Mesothelial cell of epicardium (in vitro differentiated cells): Measurements from ENCODE around the gene POU2AF3. TPM values are rescaled to one million over a fixed set of nuclear protein-coding genes. Genes with fewer than 3 reads are reported as not detected.

Experiments
- DNase-seq, 2 experiments: peaks; one replicate each; pipeline ENCODE4 v3.0.0; 2021; ENCODE audit warnings: low spot score in 2 of 2; ENCODE audit not compliant: unreplicated experiment in 2 of 2
- H3K27ac Mint-ChIP-seq: 2 replicates; pipeline ENCODE4 v1.8.0; 2021; ENCODE audit warnings: mixed read lengths
- H3K27me3 Mint-ChIP-seq: 2 replicates; pipeline ENCODE4 v1.8.0; 2021; ENCODE audit warnings: low read depth, mixed read lengths
- H3K36me3 Mint-ChIP-seq: 2 replicates; pipeline ENCODE4 v1.8.0; 2021; ENCODE audit warnings: mixed read lengths
- H3K4me1 Mint-ChIP-seq: 2 replicates; pipeline ENCODE4 v1.8.0; 2021; ENCODE audit warnings: mixed read lengths
- H3K4me3 Mint-ChIP-seq: 2 replicates; pipeline ENCODE4 v1.8.0; 2021; ENCODE audit warnings: mild to moderate bottlenecking, moderate library complexity, mixed read lengths
- H3K9me3 Mint-ChIP-seq: 2 replicates; pipeline ENCODE4 v1.8.0; 2021; ENCODE audit warnings: mixed read lengths
- total RNA-seq: library from RNA; stranded (reverse); gene quantifications from 3 replicates; pipeline ENCODE4 v1.2.1, GENCODE V29; 2021
- TF ChIP-seq, protein P1 (sequence below): fragments of 200-600 bp; sonication (generic); IDR thresholded peaks from one replicate; pipeline ENCODE4 v1.5.0; 2021; ENCODE audit warnings: antibody characterized with exemption; ENCODE audit not compliant: unreplicated experiment

POU2AF3 gene
- total RNA-seq, 1 donor from 2014 or later = 3.0 TPM

- Mint-ChIP-seq H3K9me3 (no peaks in the 10 kb centered on the region), H3K27ac (no peak overlapping the region), H3K4me3 (peak overlapping the region; percentile 70), H3K36me3 (peaks cover 2% of the 10 kb centered on the region), H3K4me1 (peaks cover 24% of the 10 kb centered on the region), H3K27me3 (peaks cover 39% of the 10 kb centered on the region)
- DNase-seq = no peak
- TF ChIP-seq, protein P1, sequence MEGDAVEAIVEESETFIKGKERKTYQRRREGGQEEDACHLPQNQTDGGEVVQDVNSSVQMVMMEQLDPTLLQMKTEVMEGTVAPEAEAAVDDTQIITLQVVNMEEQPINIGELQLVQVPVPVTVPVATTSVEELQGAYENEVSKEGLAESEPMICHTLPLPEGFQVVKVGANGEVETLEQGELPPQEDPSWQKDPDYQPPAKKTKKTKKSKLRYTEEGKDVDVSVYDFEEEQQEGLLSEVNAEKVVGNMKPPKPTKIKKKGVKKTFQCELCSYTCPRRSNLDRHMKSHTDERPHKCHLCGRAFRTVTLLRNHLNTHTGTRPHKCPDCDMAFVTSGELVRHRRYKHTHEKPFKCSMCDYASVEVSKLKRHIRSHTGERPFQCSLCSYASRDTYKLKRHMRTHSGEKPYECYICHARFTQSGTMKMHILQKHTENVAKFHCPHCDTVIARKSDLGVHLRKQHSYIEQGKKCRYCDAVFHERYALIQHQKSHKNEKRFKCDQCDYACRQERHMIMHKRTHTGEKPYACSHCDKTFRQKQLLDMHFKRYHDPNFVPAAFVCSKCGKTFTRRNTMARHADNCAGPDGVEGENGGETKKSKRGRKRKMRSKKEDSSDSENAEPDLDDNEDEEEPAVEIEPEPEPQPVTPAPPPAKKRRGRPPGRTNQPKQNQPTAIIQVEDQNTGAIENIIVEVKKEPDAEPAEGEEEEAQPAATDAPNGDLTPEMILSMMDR = no peak
Measured at GRCh38 chr11:111297696-111298095, 650 bp upstream of the POU2AF3 start.

DNA sequence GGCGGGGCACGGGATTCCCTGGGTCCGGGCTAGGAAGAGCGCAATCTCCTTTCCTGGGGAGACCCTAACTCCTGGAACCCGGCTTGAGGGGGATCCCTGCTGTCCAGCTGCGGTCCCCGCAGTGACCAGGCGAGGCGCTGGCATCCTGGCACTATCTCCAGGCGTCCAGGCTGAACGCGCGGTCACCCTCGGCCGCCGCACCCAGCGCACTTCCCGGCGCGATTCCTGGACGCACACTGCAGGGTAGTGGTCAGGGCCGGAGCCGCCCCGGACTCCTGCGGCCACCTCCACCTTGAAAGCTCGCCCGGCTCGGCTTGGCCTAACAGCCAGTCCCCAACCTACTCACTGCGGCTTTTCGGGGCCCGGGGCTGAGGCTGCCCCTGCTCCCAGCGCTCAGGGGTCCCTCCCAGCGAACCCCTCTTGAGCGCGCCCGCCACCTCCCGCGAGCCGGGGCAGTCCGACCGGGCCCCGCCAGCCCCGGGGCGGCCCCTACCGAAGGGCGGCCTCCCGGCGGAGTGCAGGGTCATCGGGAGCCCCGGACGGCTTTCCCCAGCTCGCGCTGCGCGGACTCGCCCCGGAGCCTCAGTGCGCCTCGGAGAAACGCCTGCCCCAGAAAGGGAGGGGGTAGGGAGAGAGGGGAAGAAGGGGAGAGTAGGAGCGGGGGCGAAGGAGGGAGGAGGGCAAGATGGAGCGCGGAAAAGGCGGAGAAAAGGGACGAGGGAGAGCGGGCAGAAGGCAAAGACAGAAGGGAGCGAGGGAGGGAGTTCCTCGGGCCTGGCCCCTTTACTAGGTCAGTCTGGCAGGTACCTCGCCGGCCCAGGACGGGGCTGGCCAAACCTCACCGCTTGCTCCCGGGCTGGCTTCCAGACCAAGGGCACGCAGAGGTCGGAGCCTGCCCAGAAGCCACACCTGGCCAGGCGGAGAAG, 1.0 kb downstream of the POU2AF3 start:
- H3K36me3 Mint-ChIP-seq = peaks cover 2% of the 10 kb centered on the region
- peaks cover 34% of the 10 kb centered on the region for H3K4me1 Mint-ChIP-seq
- H3K27me3 Mint-ChIP-seq = peaks cover 39% of the 10 kb centered on the region
- no peaks in the 10 kb centered on the region for H3K9me3 Mint-ChIP-seq
- TF ChIP-seq, protein P1 = peak; percentile 62
- H3K4me3 Mint-ChIP-seq = peak overlapping the region; percentile 73
- peak in 1 of 2 experiments; percentile 70 for DNase-seq
- H3K27ac Mint-ChIP-seq = no peak overlapping the region

GRCh38 chr11:111300569-111300968, 2.2 kb downstream of the POU2AF3 start:
- no peak for DNase-seq
- Mint-ChIP-seq H3K27me3 (peaks cover 47% of the 10 kb centered on the region), H3K9me3 (no peaks in the 10 kb centered on the region), H3K4me1 (peaks cover 44% of the 10 kb centered on the region), H3K4me3 (peak overlapping the region; percentile 73), H3K27ac (no peak overlapping the region), H3K36me3 (peaks cover 2% of the 10 kb centered on the region)
- TF ChIP-seq, protein P1 = no peak

- Mint-ChIP-seq H3K27me3 (peaks cover 52% of the 10 kb centered on the region), H3K4me3 (no peak overlapping the region)
Measured at GRCh38 chr11:111301004-111301841, 2.9 kb downstream of the POU2AF3 start.

DNA sequence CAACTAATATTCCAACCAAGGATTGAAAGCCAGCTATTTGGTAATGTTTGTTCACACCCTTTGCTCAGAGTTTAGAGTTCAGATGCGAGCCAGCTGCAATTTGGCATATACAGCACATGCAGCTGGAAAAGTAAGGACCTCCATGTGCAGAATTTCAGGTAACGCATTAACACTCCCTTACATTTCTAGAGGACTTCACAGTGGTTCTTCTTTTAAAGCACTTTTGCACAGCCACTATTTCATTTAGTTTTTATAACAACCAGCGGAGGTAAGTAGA, 3.4 kb downstream of the POU2AF3 start:
- no peak for DNase-seq
- H3K4me3 Mint-ChIP-seq = no peak overlapping the region
- TF ChIP-seq, protein P1 = no peak
- no peak overlapping the region for H3K27ac Mint-ChIP-seq
- H3K36me3 Mint-ChIP-seq = peaks cover 2% of the 10 kb centered on the region
- H3K9me3 Mint-ChIP-seq = no peaks in the 10 kb centered on the region
- H3K27me3 Mint-ChIP-seq = peaks cover 52% of the 10 kb centered on the region
- peaks cover 52% of the 10 kb centered on the region for H3K4me1 Mint-ChIP-seq

More at GRCh38 chr11:111301004-111301841, 2.9 kb downstream of the POU2AF3 start:
- peaks cover 49% of the 10 kb centered on the region for H3K4me1 Mint-ChIP-seq
- no peak for DNase-seq
- TF ChIP-seq, protein P1 = no peak
- H3K36me3 Mint-ChIP-seq = peaks cover 2% of the 10 kb centered on the region
- no peak overlapping the region for H3K27ac Mint-ChIP-seq
- no peaks in the 10 kb centered on the region for H3K9me3 Mint-ChIP-seq
